ENCODE results near the gene PER3.

Gene PER3

GRCh38 chr1:7893529-7894180 lies 109.6 kb downstream of the PER3 start:
- H3K4me1 ChIP-seq (ENCODE audit: low read length), result no peaks in the 10 kb centered on the region
- H3K9me2 ChIP-seq (replicated peaks; ENCODE audit: insufficient read depth, low read length), result no peaks in the 10 kb centered on the region
- H3K9ac ChIP-seq (ENCODE audit: low read length), result no peak overlapping the region
- no peaks in the 10 kb centered on the region for H3K79me2 ChIP-seq (ENCODE audit: low read length)
- no peaks in the 10 kb centered on the region for H3K36me3 ChIP-seq (replicated peaks; ENCODE audit: insufficient read depth, low read length)
- H3K27me3 ChIP-seq (replicated peaks; ENCODE audit: insufficient read depth, low read length), result peaks cover 17% of the 10 kb centered on the region
- no peak overlapping the region for H3K4me2 ChIP-seq (ENCODE audit: low read depth, low read length)
- no peak overlapping the region for H2AFZ ChIP-seq (ENCODE audit: low read length)
- no peak overlapping the region for H3K27ac ChIP-seq (ENCODE audit: low read length)
- H3K4me3 ChIP-seq (ENCODE audit: low read length), result no peak overlapping the region
- DNase-seq, result no peak
- TF ChIP-seq, protein P1, sequence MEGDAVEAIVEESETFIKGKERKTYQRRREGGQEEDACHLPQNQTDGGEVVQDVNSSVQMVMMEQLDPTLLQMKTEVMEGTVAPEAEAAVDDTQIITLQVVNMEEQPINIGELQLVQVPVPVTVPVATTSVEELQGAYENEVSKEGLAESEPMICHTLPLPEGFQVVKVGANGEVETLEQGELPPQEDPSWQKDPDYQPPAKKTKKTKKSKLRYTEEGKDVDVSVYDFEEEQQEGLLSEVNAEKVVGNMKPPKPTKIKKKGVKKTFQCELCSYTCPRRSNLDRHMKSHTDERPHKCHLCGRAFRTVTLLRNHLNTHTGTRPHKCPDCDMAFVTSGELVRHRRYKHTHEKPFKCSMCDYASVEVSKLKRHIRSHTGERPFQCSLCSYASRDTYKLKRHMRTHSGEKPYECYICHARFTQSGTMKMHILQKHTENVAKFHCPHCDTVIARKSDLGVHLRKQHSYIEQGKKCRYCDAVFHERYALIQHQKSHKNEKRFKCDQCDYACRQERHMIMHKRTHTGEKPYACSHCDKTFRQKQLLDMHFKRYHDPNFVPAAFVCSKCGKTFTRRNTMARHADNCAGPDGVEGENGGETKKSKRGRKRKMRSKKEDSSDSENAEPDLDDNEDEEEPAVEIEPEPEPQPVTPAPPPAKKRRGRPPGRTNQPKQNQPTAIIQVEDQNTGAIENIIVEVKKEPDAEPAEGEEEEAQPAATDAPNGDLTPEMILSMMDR (IDR thresholded peaks at IDR 0.05; ENCODE audit: low read length), result no peak
- TF ChIP-seq EZH2phosphoT487 (IDR thresholded peaks at IDR 0.05; ENCODE audit: low read length) (no peak), EZH2 (optimal IDR thresholded peaks at IDR 0.05; ENCODE audit: low read depth, low read length) (no peak)
- H4K20me1 ChIP-seq (ENCODE audit: insufficient read depth, low read length), result no peaks in the 10 kb centered on the region
- H3F3A ChIP-seq (ENCODE audit: insufficient read depth, low read length), result no peaks in the 10 kb centered on the region
- H3K9me3 ChIP-seq (replicated peaks; ENCODE audit: insufficient read depth, low read length), result no peaks in the 10 kb centered on the region

Data from MM.1S (cell line).